Peyer's patch (tissue), 4 donors: ENCODE data around the gene CD83. TPM values are rescaled to one million over a fixed set of nuclear protein-coding genes. Genes with fewer than 3 reads are reported as not detected.

ENCODE experiments used
- DNase-seq, 3 donors: peaks; one replicate each; pipeline ENCODE4 v3.0.0-alpha.2; 2017 to 2019
- H3K27ac ChIP-seq, 4 donors: fragments of 200-600 bp; sonication (generic); one replicate each; pipeline ENCODE4 v1.5.1; 2016 to 2019
- H3K27me3 ChIP-seq, 2 donors: fragments of 200-600 bp; sonication (generic); one replicate each; pipeline ENCODE4 v1.5.1; 2019
- H3K36me3 ChIP-seq, 3 donors: fragments of 200-600 bp; sonication (generic); one replicate each; pipeline ENCODE4 v1.5.1; 2016 to 2019
- H3K4me1 ChIP-seq, 4 donors: fragments of 200-600 bp; sonication (generic); one replicate each; pipeline ENCODE4 v1.5.1; 2016 to 2019
- H3K4me3 ChIP-seq, 4 donors: fragments of 200-600 bp; sonication (generic); 1 replicate in 3 of 4; 2 replicates in 1 of 4; pipeline ENCODE4 v1.5.1; 2016 to 2019; ENCODE audit warnings: mild to moderate bottlenecking in 1 of 4
- H3K9me3 ChIP-seq, 4 donors: fragments of 200-600 bp; sonication (generic); one replicate each; pipeline ENCODE4 v1.5.1; 2016 to 2019; ENCODE audit warnings: mild to moderate bottlenecking in 1 of 4
- POLR2A ChIP-seq, 2 donors: fragments of 450-650 bp; IDR thresholded peaks; one replicate each; pipeline ENCODE4 v1.5.1; 2017; ENCODE audit warnings: antibody characterized with exemption in 2 of 2, mild to moderate bottlenecking in 2 of 2, moderate library complexity in 2 of 2
- total RNA-seq, 4 donors: library from RNA; depleted of rRNA; stranded (reverse); fragments of >200 nt; gene quantifications; one replicate each; pipeline ENCODE4 v1.1.0, GENCODE V29; 2016
- TF ChIP-seq, protein P1 (sequence below), 6 experiments: fragments of 450-650 bp in 4 of 6; fragments of 200-600 bp in 2 of 6; sonication (generic) in 1 of 6; IDR thresholded peaks; one replicate each; pipeline ENCODE4 v1.5.1; 2017 to 2019; ENCODE audit warnings: antibody characterized with exemption in 6 of 6, mild to moderate bottlenecking in 3 of 6, moderate library complexity in 1 of 6

CD83 gene
- total RNA-seq, 4 donors from 2014 or later: 0.53 to 15.7 (median 1.4) TPM

DNA sequence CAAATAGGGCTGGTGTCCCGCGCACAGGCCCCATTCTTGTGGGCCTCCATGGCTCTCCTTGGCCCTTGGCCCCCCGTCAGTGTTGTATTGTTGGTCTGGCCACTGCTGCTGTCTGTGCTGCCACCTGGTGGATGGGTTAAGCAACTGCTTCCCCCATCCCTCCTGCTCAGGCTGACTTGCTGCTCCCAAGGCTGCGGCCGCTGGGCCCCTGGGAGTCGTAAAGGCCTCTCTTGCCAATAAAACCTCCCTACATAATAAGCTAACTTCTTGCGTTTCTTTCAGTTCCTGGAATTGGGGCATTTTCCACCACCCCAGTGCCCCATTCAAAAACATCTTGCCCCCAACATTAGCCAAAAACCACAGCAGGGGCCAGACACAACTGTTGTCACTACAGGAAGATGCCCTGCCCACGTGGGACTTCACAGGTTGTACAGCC is 27.1 kb downstream of the CD83 start:
- Histone ChIP-seq H3K27ac (no peak overlapping the region), H3K9me3 (no peaks in the 10 kb centered on the region), H3K4me1 (no peaks in the 10 kb centered on the region), H3K4me3 (no peak overlapping the region), H3K27me3 (no peaks in the 10 kb centered on the region), H3K36me3 (no peaks in the 10 kb centered on the region)
- no peak for TF ChIP-seq POLR2A (IDR thresholded peaks at IDR 0.05)
- TF ChIP-seq, protein P1, sequence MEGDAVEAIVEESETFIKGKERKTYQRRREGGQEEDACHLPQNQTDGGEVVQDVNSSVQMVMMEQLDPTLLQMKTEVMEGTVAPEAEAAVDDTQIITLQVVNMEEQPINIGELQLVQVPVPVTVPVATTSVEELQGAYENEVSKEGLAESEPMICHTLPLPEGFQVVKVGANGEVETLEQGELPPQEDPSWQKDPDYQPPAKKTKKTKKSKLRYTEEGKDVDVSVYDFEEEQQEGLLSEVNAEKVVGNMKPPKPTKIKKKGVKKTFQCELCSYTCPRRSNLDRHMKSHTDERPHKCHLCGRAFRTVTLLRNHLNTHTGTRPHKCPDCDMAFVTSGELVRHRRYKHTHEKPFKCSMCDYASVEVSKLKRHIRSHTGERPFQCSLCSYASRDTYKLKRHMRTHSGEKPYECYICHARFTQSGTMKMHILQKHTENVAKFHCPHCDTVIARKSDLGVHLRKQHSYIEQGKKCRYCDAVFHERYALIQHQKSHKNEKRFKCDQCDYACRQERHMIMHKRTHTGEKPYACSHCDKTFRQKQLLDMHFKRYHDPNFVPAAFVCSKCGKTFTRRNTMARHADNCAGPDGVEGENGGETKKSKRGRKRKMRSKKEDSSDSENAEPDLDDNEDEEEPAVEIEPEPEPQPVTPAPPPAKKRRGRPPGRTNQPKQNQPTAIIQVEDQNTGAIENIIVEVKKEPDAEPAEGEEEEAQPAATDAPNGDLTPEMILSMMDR (IDR thresholded peaks at IDR 0.05): peak; percentile 82 to 98 (median 87)
- DNase-seq: peak; percentile 63 to 78 (median 75)

DNA sequence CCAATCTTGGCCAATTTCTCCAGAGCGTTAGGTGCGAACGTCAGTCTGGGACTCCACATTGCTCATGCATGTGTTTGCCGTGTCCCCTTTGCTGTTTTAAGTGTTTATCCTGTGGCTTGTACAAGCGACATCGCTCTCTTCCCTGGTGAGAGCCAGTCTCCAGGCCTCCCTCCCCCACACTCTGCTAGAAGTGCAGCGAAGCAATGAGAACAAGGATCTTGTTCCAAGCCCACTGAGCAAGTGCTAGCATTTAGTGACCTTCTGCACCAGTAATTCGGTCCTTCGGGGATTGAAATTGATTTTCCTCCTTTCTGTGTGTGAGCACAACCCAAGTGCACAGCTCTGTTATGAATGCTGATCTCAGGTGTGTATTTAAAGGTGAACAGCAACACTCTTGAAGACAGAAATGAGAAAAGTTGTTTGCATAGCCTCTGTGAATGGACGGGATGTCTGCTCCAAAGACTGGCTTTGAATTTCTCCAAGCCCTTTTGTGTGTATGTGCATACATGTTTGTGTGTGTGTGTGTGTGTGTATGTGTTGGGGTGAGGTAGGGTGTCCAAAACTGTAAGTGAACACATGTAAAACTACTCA is 29.0 kb downstream of the CD83 start:
- Histone ChIP-seq H3K27ac (no peak overlapping the region), H3K4me1 (no peaks in the 10 kb centered on the region), H3K4me3 (no peak overlapping the region), H3K9me3 (no peaks in the 10 kb centered on the region), H3K36me3 (no peaks in the 10 kb centered on the region), H3K27me3 (no peaks in the 10 kb centered on the region)
- no peak for DNase-seq
- no peak for TF ChIP-seq POLR2A (IDR thresholded peaks at IDR 0.05)
- TF ChIP-seq, protein P1 (IDR thresholded peaks at IDR 0.05): no peak

DNA sequence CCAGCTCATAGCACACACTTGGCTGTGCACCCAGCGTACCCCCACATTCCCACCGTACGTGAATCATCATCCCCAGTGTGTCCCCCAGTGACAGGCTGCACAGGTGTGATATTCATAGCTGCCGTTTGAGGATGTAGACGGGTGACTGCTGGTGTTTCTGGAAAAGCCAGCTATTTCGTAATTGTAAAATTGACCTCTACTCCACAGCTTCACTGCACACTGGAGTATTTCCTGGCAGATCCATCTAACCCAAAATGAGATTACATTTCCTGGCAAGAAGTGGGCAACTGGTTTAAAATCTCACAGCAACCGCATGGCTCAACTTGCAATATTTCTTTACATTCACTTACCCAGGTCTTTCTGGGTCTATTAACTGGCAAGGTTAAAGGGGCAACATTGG is 30.3 kb downstream of the CD83 start:
- H3K27me3 ChIP-seq: no peaks in the 10 kb centered on the region
- DNase-seq: no peak
- H3K36me3 ChIP-seq: no peaks in the 10 kb centered on the region
- H3K27ac ChIP-seq: no peak overlapping the region
- no peaks in the 10 kb centered on the region for H3K4me1 ChIP-seq
- no peak for TF ChIP-seq POLR2A (IDR thresholded peaks at IDR 0.05)
- TF ChIP-seq, protein P1 (IDR thresholded peaks at IDR 0.05): no peak
- H3K4me3 ChIP-seq: no peak overlapping the region
- H3K9me3 ChIP-seq: no peaks in the 10 kb centered on the region

DNA sequence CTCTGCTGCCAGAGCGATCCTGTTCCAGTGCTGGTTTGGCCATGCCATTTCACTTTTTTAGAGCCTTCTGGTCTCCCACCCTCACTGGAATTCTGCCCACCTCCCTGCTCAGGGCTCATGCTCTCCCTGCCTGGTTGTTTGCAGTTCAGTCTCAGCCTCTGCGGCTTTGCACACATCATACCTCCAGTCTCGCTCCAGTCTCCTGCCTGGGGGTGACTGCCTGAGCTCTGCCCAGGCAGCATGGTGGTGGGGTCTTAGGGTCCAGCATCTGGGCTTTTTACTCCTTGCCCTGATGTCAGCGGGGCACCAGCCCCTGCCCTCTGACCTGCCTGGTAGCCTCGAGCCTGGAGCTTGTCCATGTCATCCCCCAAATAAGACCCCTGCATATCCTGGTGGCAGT is 30.9 kb downstream of the CD83 start:
- Histone ChIP-seq H3K36me3 (no peaks in the 10 kb centered on the region), H3K4me1 (no peaks in the 10 kb centered on the region), H3K27ac (no peak overlapping the region), H3K9me3 (no peaks in the 10 kb centered on the region), H3K4me3 (no peak overlapping the region), H3K27me3 (no peaks in the 10 kb centered on the region)
- no peak for TF ChIP-seq POLR2A (IDR thresholded peaks at IDR 0.05)
- TF ChIP-seq, protein P1 (IDR thresholded peaks at IDR 0.05): no peak
- DNase-seq: no peak

DNA sequence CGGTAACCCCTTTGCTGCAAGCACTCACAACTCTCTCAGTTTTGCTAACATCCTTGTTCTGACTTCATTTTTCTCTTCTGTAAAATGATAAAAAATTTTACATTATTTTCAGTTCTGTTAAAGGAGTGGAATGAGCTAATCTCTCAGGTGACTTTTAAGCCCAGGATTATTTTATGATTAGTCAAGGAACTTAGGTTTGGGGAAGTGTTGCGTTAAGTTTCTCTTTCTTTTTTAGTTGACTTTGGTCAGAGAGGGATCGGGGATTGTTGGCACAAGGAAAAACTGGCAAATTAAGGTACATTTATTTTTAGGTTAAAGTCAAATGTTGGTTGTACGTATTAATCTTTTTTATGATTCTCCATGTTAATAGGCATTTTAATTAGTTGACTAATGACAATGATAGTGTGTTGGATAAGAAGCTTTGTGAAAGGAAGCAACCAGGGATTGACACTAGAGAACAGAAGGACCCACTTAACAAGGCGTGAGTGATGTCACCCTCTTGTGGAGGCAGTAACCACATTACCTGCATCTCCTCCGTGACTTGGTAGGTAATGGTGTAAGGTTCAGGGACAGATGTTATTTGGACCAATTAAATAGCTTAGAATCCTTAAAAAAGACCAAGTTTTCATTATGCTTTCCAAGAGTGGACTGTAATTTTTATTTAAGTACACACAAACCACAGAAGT is 31.6 kb downstream of the CD83 start:
- Histone ChIP-seq H3K9me3 (no peaks in the 10 kb centered on the region), H3K36me3 (no peaks in the 10 kb centered on the region), H3K27me3 (no peaks in the 10 kb centered on the region), H3K4me1 (no peaks in the 10 kb centered on the region), H3K4me3 (no peak overlapping the region), H3K27ac (no peak overlapping the region)
- DNase-seq: no peak
- TF ChIP-seq POLR2A (IDR thresholded peaks at IDR 0.05): no peak
- TF ChIP-seq, protein P1 (IDR thresholded peaks at IDR 0.05): no peak
